Body of pancreas (tissue), 4 donors: ENCODE data around the gene UBE2V1. TPM values are rescaled to one million over a fixed set of nuclear protein-coding genes. Genes with fewer than 3 reads are reported as not detected.
"Not testable (repeated sequence)": the region's sequence is repeated elsewhere in the genome, so short reads cannot be mapped to it uniquely, and the experiment has no call there.

ENCODE experiments used
- ATAC-seq: fragments of 150-250 bp; one replicate; pipeline ENCODE4 v1.9.1; 2016
- DNase-seq, 4 donors: peaks; one replicate each; pipeline ENCODE4 v3.0.0-alpha.2; 2019
- H3K27ac ChIP-seq, 4 donors: fragments of 200-600 bp; sonication (generic); 1 replicate in 3 of 4; 2 replicates in 1 of 4; pipeline versions ENCODE4 v1.5.1 to v1.6.1; 2016 to 2019; ENCODE audit warnings: mild to moderate bottlenecking in 1 of 4, mixed read lengths in 1 of 4, moderate library complexity in 1 of 4
- H3K27me3 ChIP-seq, 2 donors: fragments of 200-600 bp; sonication (generic); one replicate each; pipeline ENCODE4 v1.6.0; 2016; ENCODE audit warnings: mild to moderate bottlenecking in 1 of 2
- H3K36me3 ChIP-seq, 2 donors: fragments of 200-600 bp; sonication (generic); replicated peaks in 1 of 2; 2 replicates each; pipeline ENCODE4 v1.5.1; 2016; ENCODE audit warnings: low read depth in 2 of 2; ENCODE audit not compliant: insufficient read depth in 1 of 2
- H3K4me1 ChIP-seq: fragments of 200-600 bp; sonication (generic); one replicate; pipeline ENCODE4 v1.6.0; 2016
- H3K4me3 ChIP-seq, 2 donors: fragments of 200-600 bp; sonication (generic); 1 replicate in 1 of 2; 2 replicates in 1 of 2; pipeline ENCODE4 v1.5.1; 2016 to 2019
- H3K9me3 ChIP-seq, 3 donors: fragments of 200-600 bp; sonication (generic); 1 replicate in 2 of 3; 2 replicates in 1 of 3; pipeline ENCODE4 v1.5.1; 2016
- POLR2A ChIP-seq, 3 donors: fragments of 450-650 bp; IDR thresholded peaks; one replicate each; pipeline ENCODE4 v1.6.1; 2016; ENCODE audit warnings: antibody characterized with exemption in 3 of 3, mild to moderate bottlenecking in 2 of 3
- WGBS, 2 donors: methylation state at CpG; one replicate each; pipeline ENCODE4 v1.1.5; 2017; 5-methylcytosine and 5-hydroxymethylcytosine counted together
- intact Hi-C: fragments of 100-400 bp; cut with DNase I; formaldehyde crosslinking; loops from one replicate; pipeline ENCODE4 v1.15.1; 2023
- total RNA-seq, 2 donors: library from RNA; depleted of rRNA; stranded (reverse); fragments of >200 nt; gene quantifications; one replicate each; pipeline ENCODE4 v1.1.0, GENCODE V29; 2016
- TF ChIP-seq, protein P1 (sequence below), 7 experiments: fragments of 450-650 bp in 4 of 7; fragments of 200-600 bp in 3 of 7; sonication (generic) in 3 of 7; IDR thresholded peaks; one replicate each; pipeline ENCODE4 v1.5.1; 2016 to 2019; ENCODE audit warnings: antibody characterized with exemption in 7 of 7

Gene UBE2V1
- total RNA-seq, 2 donors from 2014 or later = 42.0 to 43.8 TPM

DNA sequence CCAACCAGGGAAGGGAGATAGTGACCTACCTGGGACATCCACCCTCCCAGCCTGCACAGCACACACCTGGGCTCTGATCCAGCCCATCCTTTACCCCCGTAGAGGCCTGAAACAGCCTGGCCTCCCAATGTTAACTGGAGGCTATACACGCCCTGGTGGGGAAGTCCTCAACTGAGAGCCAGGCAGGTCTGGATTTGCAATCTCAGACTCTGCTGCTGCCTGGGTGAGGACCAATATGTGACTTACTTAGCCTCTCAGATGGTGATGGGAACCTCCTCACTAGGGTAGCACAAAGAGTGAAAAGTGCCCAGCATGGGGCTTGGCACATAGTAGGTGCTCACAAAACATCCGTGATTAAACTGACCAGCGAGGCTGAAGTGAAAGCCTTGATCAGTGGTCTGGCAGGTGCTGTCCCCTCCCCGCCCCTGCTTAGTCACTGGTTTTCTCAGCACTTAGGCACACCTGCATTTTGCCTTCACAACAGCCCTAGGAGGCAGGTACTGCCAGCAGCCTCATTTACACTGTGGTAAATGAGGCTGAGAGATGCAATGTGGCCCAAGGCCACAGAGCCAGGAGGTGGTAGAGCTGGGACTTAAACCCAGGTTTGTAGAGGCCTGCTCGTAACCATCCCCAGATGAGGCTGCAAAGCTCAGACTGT lies 28.2 kb upstream of the UBE2V1 start:
- Histone ChIP-seq H3K9me3 (no peaks in the 10 kb centered on the region), H3K27me3 (no peaks in the 10 kb centered on the region), H3K36me3 (no peaks in the 10 kb centered on the region), H3K27ac (peak overlapping the region in 1 of 4 donors; percentile 7), H3K4me3 (no peak overlapping the region), H3K4me1 (peaks cover 37% of the 10 kb centered on the region)
- no peak for ATAC-seq
- DNase-seq = no peak
- intact Hi-C loops = no loop called here
- WGBS, 2 donors = 75% methylated on average over 6 of the region's 6 CpGs; no CpG with 5 or more reads in 1 of the 2 donors
- TF ChIP-seq, protein P1, sequence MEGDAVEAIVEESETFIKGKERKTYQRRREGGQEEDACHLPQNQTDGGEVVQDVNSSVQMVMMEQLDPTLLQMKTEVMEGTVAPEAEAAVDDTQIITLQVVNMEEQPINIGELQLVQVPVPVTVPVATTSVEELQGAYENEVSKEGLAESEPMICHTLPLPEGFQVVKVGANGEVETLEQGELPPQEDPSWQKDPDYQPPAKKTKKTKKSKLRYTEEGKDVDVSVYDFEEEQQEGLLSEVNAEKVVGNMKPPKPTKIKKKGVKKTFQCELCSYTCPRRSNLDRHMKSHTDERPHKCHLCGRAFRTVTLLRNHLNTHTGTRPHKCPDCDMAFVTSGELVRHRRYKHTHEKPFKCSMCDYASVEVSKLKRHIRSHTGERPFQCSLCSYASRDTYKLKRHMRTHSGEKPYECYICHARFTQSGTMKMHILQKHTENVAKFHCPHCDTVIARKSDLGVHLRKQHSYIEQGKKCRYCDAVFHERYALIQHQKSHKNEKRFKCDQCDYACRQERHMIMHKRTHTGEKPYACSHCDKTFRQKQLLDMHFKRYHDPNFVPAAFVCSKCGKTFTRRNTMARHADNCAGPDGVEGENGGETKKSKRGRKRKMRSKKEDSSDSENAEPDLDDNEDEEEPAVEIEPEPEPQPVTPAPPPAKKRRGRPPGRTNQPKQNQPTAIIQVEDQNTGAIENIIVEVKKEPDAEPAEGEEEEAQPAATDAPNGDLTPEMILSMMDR (IDR thresholded peaks at IDR 0.05) = no peak
- no peak for TF ChIP-seq POLR2A (IDR thresholded peaks at IDR 0.05)

DNA sequence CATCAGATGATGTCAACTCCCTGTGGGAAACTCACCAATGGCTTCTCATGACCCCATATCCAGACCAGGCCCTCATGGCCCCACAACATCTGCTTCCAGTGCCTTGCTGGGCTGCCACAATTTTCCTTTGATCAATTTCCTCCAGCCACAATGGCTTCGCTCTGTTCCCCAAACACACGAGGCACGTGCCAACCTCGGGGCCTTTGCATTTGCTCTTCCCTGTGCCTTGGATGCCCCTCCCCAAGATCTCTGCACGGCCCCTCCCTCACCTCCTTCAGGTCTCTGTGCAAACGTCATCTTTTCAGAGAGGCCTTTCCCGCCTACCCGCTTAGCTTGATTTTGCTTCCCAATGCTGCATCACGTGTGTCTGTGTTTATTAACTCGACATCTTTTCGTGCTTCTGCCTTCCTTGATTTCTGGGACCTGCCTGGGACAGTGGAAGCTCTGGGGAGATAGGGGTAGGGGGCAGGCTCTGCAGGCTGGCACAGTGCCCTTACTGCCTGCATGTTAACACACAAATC lies 27.4 kb upstream of the UBE2V1 start:
- no peaks in the 10 kb centered on the region for H3K27me3 ChIP-seq
- TF ChIP-seq, protein P1 (IDR thresholded peaks at IDR 0.05) = no peak
- TF ChIP-seq POLR2A (IDR thresholded peaks at IDR 0.05) = no peak
- no peak overlapping the region for H3K4me3 ChIP-seq
- no peaks in the 10 kb centered on the region for H3K9me3 ChIP-seq
- WGBS, 2 donors = 72% methylated on average over 10 to 11 of the region's 11 CpGs
- intact Hi-C loops = no loop called here
- ATAC-seq = no peak
- no peak overlapping the region for H3K27ac ChIP-seq
- H3K36me3 ChIP-seq = no peaks in the 10 kb centered on the region
- peaks cover 37% of the 10 kb centered on the region for H3K4me1 ChIP-seq
- no peak for DNase-seq

DNA sequence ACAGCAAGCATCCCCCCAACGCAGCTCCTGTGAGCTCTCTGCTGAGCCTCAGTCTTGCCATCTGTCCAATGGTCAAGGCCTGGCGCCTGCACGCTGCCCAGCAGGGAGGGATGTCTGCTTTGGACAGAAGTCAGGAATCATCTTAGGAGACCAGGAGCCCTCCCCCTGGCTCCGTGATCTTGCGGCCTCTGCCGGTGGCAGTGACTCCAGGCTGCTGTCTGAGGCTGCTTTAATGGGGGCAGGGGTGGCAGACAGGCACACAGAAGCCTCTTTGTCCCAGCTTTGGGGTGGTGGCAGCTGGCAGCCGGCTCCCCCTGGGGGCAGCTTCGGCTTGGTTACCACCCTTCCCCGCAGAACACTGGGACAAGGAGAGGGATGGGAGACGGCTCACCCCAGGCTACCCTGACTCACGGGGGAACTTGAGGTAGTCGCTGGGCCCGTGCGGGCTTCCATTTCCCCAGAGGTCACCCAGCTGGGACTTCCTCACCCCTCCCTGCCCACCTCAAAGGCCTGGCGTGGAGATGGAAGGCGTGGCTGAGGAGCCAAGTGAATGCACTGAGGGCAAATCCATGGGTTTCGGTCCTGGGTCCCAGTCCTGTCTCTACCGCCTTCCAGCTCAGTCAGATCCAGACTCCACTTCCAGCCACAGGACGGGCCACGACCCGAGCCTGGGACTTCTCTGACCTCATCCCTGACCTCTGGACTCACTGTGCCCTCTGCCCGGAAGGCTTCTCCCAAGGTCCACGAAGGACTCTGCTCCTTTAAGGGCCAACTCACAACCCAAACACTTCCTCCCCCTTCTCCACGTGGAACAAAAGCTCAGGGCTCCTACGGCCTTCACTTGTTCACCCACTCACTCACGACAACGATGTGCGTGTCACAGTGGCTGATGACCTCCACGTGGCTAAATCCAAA lies 25.8 kb upstream of the UBE2V1 start:
- intact Hi-C loops = no loop called here

DNA sequence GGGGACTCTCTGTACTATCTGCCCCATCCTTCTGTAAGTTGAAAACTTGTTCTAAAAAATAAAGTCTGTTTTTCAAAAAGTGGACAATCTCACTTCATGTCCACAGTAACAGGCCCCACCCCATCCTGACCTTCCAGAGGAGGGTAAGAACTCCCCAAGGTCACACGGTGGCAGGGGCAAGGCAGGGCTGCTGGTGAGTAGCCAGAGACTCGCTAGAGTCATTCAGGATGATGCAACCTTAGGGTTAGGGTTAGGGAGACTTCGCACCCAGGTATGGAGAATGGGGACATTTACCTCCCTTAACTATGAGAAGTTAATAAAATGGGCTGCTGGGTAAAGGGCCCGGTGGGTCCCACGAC lies 25.1 kb upstream of the UBE2V1 start:
- peak overlapping the region in 2 of 4 donors; percentile 27 to 29 for H3K27ac ChIP-seq
- intact Hi-C loops = no loop called here
- no peaks in the 10 kb centered on the region for H3K9me3 ChIP-seq
- 29 to 65% methylated on average over 3 to 5 of the region's 5 CpGs for WGBS, 2 donors
- DNase-seq (no peak), ATAC-seq (peak; percentile 23)
- H3K4me1 ChIP-seq = peaks cover 37% of the 10 kb centered on the region
- no peak for TF ChIP-seq POLR2A (IDR thresholded peaks at IDR 0.05)
- TF ChIP-seq, protein P1 (IDR thresholded peaks at IDR 0.05) = no peak
- no peaks in the 10 kb centered on the region for H3K27me3 ChIP-seq
- no peak overlapping the region for H3K4me3 ChIP-seq
- H3K36me3 ChIP-seq = no peaks in the 10 kb centered on the region

More for the DNA sequence above, 25.8 kb upstream of the UBE2V1 start:
- Histone ChIP-seq H3K9me3 (no peaks in the 10 kb centered on the region), H3K27me3 (no peaks in the 10 kb centered on the region), H3K36me3 (no peaks in the 10 kb centered on the region), H3K27ac (peak overlapping the region in 3 of 4 donors; percentile 27 to 29 (median 29)), H3K4me3 (no peak overlapping the region), H3K4me1 (peaks cover 37% of the 10 kb centered on the region)
- WGBS, 2 donors = 59 to 63% methylated on average over 15 to 29 of the region's 29 CpGs
- DNase-seq (peak in 1 of 4 donors; percentile 35), ATAC-seq (peak; percentile 27)
- TF ChIP-seq POLR2A (IDR thresholded peaks at IDR 0.05) = no peak
- TF ChIP-seq, protein P1 (IDR thresholded peaks at IDR 0.05) = no peak

DNA sequence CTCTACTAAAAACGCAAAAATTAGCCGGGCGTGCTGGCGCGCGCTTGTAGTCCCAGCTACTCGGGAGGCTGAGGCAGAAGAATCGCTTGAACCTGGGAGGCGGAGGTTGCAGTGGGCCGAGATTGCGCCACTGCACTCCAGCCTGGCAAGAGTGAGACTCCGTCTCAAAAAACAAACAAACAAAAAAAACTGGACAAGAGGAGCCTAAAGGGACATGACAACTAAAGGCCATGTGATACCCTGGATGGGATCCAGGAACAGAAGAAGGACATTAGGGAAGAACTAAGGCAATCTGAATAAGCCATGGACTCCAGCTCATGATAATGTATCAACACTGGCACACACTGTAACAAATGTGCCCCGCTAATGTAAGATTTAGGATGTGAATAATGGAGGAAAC lies 24.8 kb upstream of the UBE2V1 start:
- peak; percentile 34 for ATAC-seq
- peak overlapping the region in 1 of 4 donors; percentile 1 for H3K27ac ChIP-seq
- DNase-seq = not testable (repeated sequence)

More for the DNA sequence above, 24.8 kb upstream of the UBE2V1 start:
- H3K27me3 ChIP-seq, intact Hi-C loops, H3K9me3 ChIP-seq, H3K4me3 ChIP-seq, H3K36me3 ChIP-seq: not testable (repeated sequence)
- H3K4me1 ChIP-seq = peaks cover 37% of the 10 kb centered on the region
- WGBS, 2 donors = 75 to 86% methylated on average over 13 of the region's 13 CpGs
